ENCODE results near the gene LRRK1. TPM values are rescaled to one million over a fixed set of nuclear protein-coding genes. Genes with fewer than 3 reads are reported as not detected.

The LRRK1 gene
- total RNA-seq, 2 donors from 2014 or later: 18.6 to 20.3 TPM

DNA sequence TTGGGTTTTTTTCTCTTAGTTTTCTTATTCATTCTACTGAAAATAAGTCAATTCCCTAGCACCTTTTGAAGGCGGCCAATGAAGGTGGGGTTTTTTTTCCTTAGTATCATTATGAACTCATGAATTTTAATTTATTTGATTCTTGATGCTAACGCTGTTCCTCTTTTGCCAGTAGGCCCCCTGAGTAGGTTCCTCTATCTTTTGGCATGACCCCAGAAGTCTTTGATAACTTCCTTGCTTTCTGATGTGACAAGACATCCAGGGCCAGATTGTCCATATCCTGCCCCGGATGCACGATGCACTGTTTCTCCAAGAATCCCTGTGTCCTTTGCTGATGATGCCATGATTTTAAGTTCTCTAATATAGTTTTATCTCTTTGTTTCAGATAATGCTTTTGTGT lies 20.6 kb downstream of the LRRK1 start:
- no peaks in the 10 kb centered on the region for H3K36me3 ChIP-seq
- 83% methylated on average over 4 of the region's 4 CpGs for WGBS
- intact Hi-C loops (cut with DNase I): no loop called here
- no peaks in the 10 kb centered on the region for H3K9me3 ChIP-seq
- no peak for DNase-seq (ENCODE audit: low spot score)
- no peak overlapping the region for H3K27ac ChIP-seq
- no peak overlapping the region for H3K4me3 ChIP-seq
- TF ChIP-seq CTCF (IDR thresholded peaks at IDR 0.05) (no peak), POLR2AphosphoS5 (IDR thresholded peaks at IDR 0.05) (no peak), POLR2A (IDR thresholded peaks at IDR 0.05) (no peak)
- H3K4me1 ChIP-seq (replicated peaks): no peaks in the 10 kb centered on the region
- H3K27me3 ChIP-seq (replicated peaks; ENCODE audit: insufficient read depth): no peaks in the 10 kb centered on the region

DNA sequence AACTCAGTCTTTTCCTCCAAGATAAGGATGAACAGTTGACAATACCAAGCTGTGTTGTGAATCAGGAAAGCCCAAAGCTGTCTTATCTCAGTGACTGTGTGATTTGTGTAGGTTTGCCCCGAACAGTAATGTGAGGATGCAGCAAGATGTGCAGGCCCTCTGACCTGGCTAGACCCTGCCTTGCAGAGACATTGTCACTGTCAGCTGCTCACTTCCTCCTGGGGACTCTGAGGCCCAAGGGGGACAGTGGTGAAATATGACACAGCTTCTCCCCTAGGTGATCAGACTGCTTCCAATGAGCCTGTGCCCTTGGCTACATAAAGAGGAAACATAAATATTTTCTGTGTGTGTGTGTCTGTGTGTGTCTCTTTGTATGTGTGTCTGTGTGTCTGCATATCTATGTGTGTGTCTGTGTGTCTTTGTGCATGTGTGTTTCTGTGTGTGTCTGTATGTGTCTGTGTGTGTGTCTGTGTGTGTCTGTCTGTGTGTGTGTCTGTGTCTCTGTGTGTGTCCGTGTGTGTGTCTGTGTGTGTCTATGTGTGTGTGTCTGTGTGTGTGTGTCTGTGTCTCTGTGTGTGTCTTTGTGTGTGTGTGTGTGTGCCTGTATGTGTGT lies 21.7 kb downstream of the LRRK1 start:
- TF ChIP-seq CTCF (IDR thresholded peaks at IDR 0.05) (no peak), POLR2AphosphoS5 (IDR thresholded peaks at IDR 0.05) (no peak), POLR2A (IDR thresholded peaks at IDR 0.05) (no peak)
- Histone ChIP-seq H3K36me3 (no peaks in the 10 kb centered on the region), H3K9me3 (no peaks in the 10 kb centered on the region), H3K4me3 (no peak overlapping the region), H3K27me3 (replicated peaks; ENCODE audit: insufficient read depth) (no peaks in the 10 kb centered on the region), H3K4me1 (replicated peaks) (no peaks in the 10 kb centered on the region), H3K27ac (no peak overlapping the region)
- WGBS: 60% methylated on average over 2 of the region's 2 CpGs
- DNase-seq (ENCODE audit: low spot score): no peak
- intact Hi-C loops (cut with DNase I): no loop called here

DNA sequence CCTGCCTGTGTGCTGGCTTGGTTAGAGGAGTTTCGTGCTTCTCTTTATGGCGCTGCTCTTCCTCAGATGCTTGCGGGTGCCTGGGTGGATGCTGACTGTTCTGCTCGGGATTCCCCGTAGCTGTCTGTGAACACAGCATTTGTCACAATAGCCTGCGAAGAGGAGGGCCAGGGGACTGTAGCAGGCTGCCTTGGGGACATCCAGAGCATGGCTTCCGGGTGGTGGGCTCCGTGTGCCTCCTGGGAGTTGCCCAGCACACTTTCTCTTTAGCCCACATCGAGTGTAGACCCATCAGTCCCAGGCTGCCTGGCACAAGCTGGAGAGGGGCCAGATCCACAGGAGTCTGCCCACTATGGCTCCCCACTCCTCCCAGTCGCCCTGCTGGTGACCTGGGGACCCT lies 22.4 kb downstream of the LRRK1 start:
- Histone ChIP-seq H3K36me3 (no peaks in the 10 kb centered on the region), H3K4me3 (no peak overlapping the region), H3K9me3 (no peaks in the 10 kb centered on the region), H3K27ac (no peak overlapping the region), H3K27me3 (replicated peaks; ENCODE audit: insufficient read depth) (no peaks in the 10 kb centered on the region), H3K4me1 (replicated peaks) (no peaks in the 10 kb centered on the region)
- intact Hi-C loops (cut with DNase I): no loop called here
- DNase-seq (ENCODE audit: low spot score): no peak
- WGBS: 80% methylated on average over 10 of the region's 10 CpGs
- TF ChIP-seq POLR2A (IDR thresholded peaks at IDR 0.05): no peak
- TF ChIP-seq CTCF (IDR thresholded peaks at IDR 0.05): no peak
- no peak for TF ChIP-seq POLR2AphosphoS5 (IDR thresholded peaks at IDR 0.05)

GRCh38 chr15:100942656-100943425 lies 23.7 kb downstream of the LRRK1 start:
- Histone ChIP-seq H3K4me1 (replicated peaks) (no peaks in the 10 kb centered on the region), H3K4me3 (no peak overlapping the region), H3K36me3 (no peaks in the 10 kb centered on the region), H3K27me3 (replicated peaks; ENCODE audit: insufficient read depth) (no peaks in the 10 kb centered on the region), H3K9me3 (no peaks in the 10 kb centered on the region), H3K27ac (no peak overlapping the region)
- intact Hi-C loops (cut with DNase I): no loop called here
- no peak for DNase-seq (ENCODE audit: low spot score)
- no peak for TF ChIP-seq POLR2A (IDR thresholded peaks at IDR 0.05)
- TF ChIP-seq POLR2AphosphoS5 (IDR thresholded peaks at IDR 0.05): no peak
- TF ChIP-seq CTCF (IDR thresholded peaks at IDR 0.05): no peak
- WGBS: 88% methylated on average over 10 of the region's 10 CpGs

All from prostate gland (tissue), 2 donors.